Activated T-cell treated with anti-CD3 and anti-CD28 coated beads, Interleukin-2, amount 50 U/mL, for 48 hours (primary cell): Measurements from ENCODE around the gene BCO1.

Experiments
- DNase-seq, 2 experiments: peaks; one replicate each; pipeline ENCODE4 v3.0.0-alpha.2; 2020

Gene BCO1

DNA sequence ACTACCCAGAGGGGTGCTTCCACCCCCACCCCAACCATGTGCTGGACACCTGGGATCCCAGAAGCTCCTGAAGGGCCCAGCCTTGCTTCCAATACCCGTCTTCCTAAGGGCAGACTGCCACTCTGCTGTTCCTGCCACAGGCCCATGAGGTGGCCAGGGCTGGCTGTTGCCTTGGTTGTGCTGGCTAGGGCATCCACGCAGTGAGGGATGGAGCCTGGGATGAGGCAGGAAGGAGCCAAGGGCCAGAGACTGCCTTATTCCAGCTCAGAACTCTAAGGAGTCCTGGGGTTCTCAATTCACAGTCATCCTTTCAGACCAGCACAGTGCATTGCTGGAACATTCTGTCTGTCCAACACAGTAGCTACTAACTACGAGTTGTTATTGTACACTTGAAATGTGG is 37.8 kb downstream of the BCO1 start:
- no peak for DNase-seq

DNA sequence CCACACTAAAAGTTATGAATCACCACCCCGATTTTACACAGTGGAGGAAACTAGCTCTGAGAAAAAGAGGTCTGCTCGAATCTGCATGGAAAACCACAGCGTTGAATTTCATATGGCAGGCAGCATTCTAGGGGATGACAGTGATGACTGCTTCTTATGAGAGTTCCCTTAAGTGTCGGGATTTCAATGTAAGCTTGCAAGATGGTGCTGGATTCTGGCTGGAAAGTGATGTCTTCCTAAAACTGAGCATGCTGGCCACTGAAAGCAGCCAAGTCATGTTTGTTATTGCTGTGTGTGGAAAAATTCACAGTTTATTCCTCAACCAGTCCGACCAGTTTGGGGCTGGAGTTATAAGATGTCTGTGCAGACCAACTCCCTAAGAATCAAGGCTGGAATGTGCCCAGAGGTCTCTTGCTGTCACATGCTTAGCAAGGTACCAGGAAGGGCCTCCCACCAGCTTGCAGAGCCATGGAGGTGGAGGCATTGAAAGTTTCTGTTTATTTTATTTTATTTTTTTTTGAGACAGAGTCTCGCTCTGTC is 39.1 kb downstream of the BCO1 start:
- no peak for DNase-seq

DNA sequence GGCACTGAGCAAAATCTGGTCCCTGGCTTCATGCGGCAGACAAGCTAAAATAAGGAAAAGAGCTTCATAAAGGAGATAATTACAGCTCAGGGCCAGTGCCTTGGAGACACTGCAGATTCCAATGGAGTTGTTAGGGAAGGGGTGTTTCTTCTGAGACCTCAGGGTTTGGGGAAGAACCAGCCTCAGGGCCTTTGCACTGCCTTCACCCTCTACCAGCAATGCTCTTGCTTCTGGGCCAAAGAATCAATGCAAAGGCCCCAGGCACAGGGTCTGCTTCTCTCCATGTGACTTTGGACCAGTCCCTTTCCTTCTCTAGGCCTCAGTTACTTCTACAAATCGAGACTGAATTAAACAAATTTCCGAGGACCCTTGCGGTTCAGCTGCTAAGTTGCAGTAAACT is 40.0 kb downstream of the BCO1 start:
- no peak for DNase-seq

DNA sequence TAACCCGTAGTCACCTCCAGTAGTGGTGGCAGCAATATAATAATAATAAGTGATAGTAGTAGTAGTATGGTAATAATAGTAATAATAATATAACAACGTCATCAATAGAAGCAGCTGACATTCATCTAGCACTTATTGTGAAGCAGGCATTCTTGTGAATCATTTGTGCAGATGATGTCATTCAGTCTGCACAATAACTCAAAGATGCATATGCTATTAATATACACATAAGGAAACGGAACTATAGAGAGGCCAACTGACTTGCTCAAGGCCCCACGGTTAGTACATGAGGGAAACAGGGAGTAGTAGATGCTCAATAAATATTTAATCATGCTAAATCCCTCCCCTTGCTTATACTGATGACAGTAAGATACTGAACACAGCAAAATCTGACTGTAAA is 40.9 kb downstream of the BCO1 start:
- DNase-seq, result no peak

DNA sequence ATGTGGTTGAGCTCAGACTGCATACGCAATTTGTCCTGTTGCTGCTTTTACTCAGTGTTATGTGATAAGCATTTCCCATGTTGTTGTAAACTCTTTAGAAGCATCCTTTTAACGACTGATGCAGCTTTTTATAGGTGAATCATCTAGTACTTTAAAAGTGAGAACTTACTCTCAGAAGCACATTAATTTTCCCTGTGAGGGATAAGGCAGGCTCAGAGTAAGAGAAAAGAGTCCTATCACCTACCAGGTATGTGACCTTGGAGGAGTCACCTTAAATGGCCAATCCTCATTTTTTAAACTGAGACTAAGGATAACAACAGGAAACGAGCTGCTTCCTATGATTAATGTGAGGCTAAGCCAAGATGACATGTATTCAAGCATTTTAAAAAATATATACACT is 41.9 kb downstream of the BCO1 start:
- no peak for DNase-seq

DNA sequence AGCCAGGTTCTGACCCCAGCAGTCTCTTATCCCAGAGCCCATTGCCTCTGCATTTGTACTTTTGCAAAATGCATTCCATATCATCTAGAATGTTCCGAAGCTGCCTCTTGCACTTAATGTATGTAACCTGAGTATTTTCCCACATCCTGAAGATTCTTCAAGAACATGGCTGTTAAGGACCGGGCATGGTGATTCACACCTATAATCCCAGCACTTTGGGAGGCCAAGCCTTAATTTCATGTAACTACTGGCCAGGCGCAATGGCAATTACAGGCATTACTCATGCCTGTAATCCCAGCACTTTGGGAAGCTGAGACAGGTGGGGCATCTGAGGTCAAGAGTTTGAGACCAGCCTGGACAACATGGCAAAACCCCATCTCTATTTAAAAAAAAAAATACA is 44.6 kb downstream of the BCO1 start:
- DNase-seq, result no peak

DNA sequence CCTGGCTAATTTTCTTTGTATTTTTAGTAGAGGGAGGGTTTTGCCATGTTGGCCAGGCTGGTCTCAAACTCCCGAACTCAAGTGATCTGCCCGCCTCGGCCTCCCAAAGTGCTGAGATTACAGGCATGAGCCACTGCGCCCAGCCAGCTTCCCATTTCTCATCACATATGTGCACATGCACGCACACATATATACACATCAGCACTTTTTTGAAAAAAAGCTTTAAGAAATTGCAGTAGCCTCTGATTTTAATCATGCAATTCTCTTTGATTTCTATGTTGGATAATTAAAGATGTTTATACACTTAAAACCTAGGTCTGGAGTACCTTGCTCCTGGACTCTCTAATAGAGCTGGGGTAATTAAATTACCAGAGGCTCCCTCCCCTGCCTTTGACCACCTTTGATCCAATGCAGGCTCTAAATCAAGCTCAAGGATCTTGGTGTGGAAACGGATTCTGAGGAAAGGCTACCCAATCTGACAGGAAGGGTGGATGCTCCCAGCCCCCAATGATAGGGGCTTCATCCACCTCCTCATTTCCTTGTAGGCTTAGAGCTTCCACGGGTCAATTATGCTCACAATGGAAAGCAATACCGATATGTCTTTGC is 46.6 kb downstream of the BCO1 start:
- no peak for DNase-seq

DNA sequence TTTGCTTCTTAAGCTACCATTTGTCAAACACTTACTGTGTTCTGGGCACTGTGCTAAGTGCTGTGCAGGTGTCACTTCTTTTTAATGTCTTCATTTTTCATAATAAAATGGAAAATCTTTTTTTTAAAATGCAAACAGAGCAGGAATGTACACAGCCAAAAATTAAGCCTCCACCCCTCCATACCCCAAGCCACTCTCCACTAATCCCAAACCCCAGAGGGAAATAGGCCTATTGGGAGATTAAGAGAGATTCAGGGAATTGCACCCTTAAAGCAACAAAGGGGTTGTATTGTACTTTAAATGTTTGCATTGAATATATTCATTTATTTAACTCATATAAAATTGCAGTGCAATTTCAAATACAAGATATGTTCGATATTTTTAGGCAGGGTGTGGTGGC is 47.7 kb downstream of the BCO1 start:
- DNase-seq, result no peak

DNA sequence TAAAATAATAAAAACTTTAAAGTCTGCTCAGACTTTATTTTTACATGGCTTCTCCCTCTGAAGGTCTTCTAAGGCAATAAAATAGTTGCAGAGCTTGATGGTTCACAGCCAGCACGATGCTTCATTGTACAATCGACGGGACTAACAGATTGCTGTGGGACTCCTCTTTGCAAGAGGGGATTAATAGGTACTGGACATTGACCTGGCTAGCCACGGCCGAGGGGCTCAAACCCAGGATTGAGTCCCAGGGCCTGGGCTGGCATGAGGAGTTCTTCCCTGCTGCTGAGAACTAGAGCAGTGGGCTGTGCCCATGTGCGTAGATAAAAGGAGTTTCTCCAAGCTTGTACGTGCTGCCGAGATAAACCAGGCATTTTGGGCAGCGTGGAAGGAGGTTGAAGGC is 52.6 kb downstream of the BCO1 start:
- DNase-seq, result no peak

DNA sequence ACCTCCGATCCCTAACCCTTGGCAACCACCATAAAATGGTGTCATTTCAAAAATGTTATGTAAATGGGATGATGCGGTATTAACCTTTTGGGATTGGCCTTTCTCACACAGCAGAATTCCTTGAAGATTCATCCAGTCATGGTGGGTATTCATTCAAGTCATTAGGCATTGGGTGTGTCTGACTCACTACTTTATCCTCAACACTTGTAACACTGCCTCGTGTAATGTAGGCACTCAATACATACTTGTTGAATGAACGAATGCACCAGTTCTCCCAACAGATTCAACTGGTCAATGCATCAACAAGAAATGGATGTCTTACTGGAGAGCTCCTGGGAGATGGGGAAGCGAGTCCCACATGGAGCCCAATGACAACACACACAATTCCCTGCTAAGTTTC is 54.4 kb downstream of the BCO1 start:
- no peak for DNase-seq

DNA sequence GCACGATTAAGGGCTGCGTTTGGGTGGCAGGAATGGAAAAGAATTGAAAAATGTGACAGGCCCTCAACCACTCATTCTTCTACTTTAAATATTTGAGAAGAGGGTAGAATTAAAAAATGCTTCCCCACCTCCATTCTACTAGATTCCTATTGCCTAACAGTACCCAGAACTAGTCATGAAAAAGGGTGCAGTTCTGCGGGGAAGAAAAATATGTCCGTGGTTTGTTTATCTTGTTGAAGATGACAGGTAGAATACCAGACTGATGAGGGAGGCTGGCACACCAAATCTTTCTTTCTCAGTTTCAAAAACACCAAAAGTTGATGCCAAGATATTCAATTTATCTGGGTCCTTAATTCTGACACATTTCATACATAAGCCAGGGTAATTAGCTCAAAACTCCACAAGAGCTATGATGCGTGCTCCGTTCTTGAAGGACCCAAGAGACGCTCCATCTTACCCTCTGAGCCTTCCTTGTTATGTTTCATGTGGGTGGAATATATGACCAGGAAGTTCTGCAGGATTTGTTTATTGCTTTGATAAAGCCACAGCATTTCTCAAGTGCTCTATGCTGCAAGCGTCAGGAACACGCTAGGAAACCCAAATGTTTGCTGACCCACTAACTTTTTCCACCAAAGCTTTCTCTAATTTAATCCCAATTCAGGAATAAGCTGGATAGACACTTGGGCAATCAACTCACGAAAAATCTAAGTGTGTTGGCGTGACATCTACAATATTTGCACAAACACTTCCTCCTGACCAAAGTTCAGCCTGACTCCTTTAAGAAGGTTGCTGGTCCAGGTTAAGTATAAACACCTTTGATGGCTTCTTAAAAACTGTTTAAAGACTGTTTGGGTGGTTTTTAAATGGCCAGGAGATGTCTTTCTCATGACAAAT is 55.7 kb downstream of the BCO1 start:
- DNase-seq, result no peak

DNA sequence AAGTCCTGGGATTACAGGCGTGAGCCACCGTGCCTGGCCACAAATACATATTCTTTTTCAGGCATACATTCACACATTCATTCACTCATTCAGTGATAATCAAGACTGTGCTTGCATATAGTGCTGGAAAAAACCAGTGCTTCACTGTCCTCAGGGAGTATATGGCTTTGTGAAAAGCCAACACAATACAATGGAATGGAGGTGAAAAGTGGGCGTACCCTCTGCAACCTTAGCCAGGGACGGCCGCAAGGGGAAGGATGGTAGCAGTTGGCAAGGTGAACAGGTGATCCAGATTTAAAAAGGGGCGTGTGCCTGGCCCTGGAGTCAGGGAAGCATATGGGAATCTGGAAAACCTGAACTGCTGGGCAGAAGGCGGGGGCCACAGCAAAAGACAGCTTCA is 58.1 kb downstream of the BCO1 start:
- DNase-seq, result no peak

DNA sequence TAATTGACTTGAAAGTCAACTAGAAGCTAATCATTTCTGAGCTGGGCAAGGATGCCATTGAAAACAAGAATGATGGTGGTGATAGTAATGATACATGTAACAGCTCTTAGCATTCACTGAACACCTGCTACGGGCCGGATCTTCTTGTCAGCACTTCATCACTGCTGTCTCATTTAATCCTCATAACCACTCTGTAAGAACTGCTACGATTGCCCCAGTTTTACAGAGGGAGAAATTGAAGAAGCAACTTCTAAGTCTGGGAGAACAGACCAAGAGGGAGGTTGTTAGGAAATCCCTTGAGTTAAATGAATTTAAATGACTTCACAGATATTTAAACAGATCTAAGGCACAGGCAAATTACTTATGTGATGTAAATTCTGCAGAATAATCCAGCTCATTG is 69.3 kb downstream of the BCO1 start:
- DNase-seq, result no peak

DNA sequence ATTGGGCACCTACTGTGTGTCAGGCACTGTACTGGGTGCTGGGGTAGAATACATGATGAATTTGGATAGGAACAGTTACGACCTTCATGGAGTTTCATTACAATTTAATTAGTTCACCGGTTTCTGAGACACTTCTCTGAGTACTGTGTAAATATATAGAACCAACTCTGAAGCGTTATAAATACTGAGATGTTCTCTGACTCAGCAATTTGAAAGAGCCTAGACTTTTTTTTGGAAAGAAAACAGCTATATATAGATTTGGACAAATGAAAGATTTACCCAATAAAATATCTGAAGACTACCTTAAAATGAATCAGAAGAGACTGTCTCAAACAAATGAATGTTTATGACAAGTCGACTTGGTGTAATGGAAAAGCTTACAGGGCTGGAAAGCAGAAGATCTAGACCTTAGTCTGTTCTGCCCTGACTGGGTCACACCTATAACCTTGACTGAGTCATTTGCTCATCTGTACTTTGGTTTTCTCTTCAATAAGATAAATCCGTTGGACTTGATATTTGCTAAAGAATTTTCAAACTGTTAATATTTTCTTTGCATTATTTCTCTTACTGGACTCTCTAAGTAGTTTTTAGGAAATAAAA is 71.7 kb downstream of the BCO1 start:
- no peak for DNase-seq

DNA sequence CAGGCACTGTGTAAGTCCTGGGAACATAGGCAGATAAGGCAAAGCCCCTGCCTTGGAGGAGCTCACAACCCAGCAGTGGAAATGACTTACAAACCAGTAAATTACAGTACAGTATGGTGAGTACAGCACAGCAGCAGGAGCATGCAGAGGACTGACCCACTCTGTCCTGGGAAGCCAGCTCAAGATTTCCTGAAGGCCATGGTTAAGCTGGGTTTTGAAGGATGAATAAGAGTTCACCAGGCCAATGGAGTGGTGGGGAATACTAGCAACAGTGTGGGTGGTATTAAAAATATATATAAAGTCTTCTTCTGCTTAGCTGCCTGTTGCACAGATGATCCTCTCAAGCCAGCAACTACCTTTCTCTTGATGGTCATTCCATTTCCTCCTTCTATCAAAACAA is 73.3 kb downstream of the BCO1 start:
- DNase-seq, result no peak

DNA sequence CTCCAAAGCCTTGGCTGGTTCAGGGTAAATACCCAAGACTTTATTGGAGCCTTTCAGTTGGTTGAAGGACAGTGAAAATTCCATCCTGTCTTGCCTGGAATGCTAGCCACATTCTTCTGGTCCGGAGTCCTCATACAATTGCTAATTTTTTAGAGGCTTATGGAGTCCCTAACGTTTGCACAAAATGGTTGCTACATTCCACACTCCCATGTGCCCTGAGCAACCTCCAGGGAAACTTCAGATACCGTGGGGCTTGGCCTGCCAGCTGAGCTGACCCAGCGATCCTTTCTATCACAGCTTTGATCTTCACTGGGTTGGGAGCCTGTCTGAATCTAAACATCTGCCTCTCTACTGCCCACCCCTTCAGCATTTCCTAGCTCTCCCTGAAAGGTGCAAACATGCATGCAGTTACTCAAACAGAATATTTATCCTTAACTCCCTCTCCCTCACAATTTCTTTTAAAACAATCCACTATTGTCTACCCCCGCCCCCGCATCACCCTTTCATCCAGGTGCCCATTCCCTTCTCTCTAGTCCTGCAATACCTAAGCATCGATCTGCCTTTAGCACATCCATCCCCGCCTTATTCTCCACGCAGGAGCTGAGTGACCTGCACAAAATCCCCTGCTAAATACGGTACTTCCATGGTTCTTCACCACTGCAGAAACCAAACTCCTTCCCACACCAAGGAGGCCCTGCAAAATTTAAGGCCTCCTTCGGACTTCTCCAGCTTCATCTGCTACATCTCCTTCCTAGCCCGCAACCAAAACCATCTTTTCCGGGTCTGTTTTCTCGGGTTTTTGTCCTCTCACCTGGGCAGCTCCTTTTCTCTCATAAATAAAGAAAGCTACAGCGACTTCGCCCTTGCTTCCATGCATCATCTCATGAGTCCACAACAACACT is 75.5 kb downstream of the BCO1 start:
- peak in 1 of 2 experiments; percentile 28 for DNase-seq

DNA sequence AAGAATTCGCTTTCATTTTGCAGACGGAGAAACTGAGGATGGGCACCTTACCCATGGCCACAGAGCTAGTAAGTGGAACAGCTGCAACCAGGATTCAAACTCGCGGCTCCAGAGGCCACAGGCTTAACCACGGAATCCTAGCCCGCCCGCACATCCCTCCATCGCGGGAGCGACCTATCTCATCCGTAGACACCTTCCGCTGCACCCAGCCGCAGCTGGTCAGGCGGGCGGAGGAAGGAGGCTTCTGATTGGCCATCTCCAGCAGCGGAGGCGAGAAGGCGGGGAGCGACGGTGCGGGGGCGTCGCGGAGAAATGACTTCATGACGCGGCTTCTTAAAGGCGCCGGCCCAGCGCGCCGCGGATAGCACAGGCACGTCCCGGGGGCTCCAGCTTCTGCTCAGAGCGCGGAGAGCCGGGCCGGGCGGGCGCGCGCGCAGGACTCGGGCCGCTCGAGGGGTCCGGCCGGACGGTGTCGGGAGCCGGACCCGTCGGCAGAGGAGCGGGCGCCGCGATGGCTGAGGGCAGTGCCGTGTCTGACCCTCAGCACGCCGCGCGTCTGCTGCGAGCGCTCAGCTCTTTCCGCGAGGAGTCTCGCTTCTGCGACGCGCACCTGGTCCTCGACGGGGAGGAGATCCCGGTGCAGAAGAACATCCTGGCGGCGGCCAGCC is 76.2 kb downstream of the BCO1 start, which contains the start of gene GAN:
Gene GAN (plus strand): TSS at position 360 of the 668 bp plus-strand sequence. CDS start 152 bp downstream, at position 512.
- peak; percentile 95 for DNase-seq

DNA sequence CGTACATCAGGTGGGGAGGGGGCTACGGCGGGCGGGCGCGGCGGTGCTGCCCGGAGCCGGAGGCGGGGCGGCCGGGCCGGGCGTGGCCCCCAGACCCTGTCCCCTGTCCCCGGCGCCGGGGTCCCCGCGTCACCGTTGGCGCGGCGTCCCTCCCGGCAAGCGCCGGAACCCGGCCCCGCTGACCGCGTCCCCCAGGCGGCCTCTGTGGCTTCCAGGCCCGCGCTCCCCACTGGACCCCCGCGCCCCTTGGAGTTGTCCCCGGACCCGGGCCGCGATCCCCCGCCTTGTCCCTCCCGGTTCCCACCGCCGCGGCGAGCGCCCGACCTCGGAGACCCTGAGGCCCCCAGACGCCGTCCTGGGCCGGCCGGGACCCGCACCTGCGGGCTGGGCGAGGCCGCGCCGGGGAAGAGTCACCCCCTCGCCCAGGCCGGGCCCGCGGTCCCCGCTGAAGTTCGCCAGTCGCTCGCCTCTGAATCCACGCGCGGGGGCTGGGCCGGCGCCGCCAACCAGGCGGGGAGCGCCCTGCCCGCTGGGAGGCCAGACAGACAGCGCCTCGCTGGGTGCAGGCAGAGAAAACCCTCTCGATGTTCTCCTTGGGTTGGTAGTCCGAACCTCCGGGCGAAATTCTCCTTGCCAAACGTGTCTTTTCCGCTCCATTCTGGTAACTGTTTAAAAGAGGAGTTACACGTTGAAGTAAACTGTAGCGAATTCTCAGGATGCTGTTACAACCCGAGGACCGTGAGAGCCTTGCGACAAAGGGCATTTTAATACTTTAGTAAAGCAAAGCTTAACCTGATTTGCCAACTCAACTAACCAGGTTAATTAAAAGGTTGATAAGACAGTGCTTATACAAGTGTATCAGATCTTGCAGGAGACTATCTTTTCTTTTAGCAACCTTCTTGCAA is 77.0 kb downstream of the BCO1 start:
- DNase-seq, result peak; percentile 66 to 70

DNA sequence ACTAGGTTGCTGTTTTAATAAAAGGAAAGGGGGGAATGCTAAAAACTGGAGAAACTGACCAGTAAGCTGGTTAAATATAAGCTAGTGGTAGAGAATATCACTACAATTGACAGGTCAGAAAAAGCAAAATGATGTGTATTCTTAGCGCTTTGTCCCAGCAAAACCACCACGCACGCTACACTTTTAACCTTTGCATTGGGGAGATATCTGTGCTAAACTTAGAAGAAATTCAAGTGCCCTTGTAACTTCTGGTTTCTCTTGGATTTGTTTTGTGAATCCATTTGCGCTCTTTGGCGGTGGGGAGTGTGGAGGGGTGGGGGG is 77.6 kb downstream of the BCO1 start:
- DNase-seq, result no peak

DNA sequence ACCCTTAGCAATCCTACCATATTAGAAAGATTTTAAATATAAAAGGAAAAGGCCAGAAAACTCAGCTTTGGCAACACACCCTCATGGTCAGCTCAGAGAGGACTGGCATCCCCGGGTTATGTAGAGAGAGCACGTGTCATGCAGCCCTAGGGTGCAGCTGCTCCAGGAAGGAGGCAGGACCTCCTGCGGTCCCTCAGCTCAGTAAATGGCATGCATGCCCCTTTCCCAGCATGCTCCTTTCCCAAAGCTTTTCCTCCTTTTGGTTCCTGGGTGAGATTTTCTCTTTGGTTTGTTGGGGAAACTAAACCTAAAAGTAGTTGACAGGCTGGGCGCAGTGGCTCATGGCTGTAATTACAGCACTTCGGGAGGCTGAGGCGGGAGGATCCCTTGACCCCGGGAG is 80.2 kb downstream of the BCO1 start:
- DNase-seq, result no peak

DNA sequence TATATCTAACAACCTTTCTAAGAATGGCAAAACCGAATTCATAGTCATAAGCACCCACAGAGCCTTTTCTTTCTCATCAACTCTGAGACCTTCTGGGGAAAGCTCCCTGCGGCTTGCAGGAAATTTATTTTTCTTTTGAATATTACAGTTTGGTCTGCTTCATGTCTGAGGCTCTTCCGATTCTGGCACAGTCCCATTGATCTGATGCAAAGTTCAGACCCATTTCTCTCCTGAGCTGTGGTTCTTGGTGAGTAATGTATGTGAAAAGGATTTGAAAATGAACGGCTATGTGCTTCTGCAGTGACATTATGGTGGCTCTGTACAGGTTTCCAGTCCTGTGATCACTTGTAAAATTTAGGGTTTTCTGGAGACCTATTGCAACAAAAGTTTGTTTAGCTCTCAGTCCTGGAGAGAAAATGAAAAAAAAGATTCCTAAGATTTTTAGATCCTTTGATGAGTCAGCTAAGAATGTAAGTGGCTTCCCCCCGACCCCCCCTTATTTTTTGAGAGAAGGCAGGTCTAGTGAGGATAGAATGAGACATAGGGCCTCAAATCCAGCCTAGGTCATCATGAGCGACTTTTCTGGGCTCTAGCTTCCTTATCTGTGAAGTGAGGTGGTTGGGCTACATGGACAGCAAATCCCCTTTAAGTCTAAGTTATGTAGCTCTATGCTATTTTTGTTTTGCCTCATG is 80.9 kb downstream of the BCO1 start:
- DNase-seq, result no peak
